Stimulated activated CD4-positive, alpha-beta T cell treated with anti-CD3 and anti-CD28 coated beads, Interleukin-1b, Interleukin-23, amount 100 ng/mL, for 1 hour (primary cell): ENCODE data around the gene OR56A1.
"Not testable (repeated sequence)": the region's sequence is repeated elsewhere in the genome, so short reads cannot be mapped to it uniquely, and the experiment has no call there.

Experiments
- DNase-seq, 2 donors: peaks; one replicate each; pipeline ENCODE4 v3.0.0-alpha.2; 2020; ENCODE audit warnings: low read depth in 2 of 2

OR56A1 gene, protein sequence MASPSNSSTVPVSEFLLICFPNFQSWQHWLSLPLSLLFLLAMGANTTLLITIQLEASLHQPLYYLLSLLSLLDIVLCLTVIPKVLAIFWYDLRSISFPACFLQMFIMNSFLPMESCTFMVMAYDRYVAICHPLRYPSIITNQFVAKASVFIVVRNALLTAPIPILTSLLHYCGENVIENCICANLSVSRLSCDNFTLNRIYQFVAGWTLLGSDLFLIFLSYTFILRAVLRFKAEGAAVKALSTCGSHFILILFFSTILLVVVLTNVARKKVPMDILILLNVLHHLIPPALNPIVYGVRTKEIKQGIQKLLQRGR

DNA sequence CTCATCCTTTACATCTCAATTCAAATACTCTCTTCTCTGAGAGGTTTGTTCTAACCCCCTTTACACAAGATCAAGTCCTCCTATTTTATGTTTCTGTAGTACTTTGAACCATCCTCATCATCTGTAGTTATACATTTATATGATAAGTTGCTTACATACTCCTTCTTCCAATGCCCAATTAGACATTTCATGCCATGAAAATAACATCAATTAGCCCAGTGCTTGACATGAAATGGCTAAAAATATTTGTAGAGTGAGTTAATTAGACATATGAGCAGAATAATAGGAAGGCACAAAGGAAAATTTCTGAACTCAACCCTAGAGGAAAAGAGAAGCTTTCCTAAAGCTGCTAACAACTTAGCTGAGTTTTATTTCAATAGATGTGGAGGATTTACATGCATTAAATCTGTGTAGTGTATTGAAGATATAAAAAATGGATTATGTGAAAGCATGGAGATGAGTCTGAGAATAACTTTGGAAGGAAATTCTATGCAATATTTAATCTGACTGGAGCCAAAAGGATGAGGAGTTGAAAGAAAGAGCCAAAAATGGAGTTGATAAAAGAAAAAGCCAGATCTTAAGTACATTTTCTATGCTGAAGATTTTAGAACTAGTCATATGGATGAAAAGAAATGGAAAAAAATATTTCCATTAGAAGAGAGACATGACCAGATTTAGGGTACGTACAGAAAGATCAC is at the start of gene OR56A1:
Gene OR56A1, minus strand, starts transcription at position 51 of the 698 bp plus-strand sequence. CDS start 3,066 bp downstream, outside the sequence.
- no peak for DNase-seq

GRCh38 chr11:6079463-6079862 is 48.9 kb upstream of the OR56A1 start:
- no peak for DNase-seq

GRCh38 chr11:6077723-6078122 is 47.2 kb upstream of the OR56A1 start:
- no peak for DNase-seq

DNA sequence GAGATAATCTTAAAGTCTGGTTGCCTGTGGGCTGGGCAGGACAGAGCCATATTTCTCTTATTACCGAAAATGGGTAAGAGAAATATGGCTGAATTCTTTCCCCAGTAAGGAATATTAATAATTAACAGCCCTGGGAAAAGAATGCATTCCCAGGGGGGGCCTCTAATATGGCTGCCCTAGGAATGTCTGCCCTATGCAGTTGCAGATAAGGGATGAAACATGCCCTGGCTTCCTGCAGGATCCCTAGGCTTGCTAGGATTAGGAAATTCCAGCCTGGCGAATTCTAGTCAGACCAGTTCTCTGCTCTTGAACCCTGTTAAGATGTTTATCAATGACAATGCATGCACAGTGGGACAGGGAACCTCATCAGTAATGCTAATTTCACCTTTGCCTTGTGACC is 45.9 kb upstream of the OR56A1 start:
- DNase-seq, result not testable (repeated sequence)

DNA sequence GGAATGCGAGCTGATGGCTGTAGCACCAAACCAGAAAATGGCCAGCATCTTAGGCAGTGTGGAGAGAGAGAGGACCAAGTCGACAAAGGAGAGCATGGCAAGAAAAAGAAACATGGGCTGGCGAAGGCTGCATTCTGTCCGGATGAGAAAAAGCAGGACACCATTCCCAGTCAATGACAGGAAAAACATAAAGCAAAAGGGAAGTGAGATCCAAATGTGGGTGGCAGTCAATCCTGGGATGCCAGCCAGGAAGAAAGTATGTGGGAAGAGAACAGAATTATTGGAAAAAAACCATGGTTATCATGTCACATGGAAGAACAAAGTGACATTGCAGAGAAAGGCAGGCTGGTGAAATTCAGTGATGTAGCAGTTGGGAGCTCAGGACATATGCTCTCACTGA is 36.9 kb upstream of the OR56A1 start:
- DNase-seq, result no peak

DNA sequence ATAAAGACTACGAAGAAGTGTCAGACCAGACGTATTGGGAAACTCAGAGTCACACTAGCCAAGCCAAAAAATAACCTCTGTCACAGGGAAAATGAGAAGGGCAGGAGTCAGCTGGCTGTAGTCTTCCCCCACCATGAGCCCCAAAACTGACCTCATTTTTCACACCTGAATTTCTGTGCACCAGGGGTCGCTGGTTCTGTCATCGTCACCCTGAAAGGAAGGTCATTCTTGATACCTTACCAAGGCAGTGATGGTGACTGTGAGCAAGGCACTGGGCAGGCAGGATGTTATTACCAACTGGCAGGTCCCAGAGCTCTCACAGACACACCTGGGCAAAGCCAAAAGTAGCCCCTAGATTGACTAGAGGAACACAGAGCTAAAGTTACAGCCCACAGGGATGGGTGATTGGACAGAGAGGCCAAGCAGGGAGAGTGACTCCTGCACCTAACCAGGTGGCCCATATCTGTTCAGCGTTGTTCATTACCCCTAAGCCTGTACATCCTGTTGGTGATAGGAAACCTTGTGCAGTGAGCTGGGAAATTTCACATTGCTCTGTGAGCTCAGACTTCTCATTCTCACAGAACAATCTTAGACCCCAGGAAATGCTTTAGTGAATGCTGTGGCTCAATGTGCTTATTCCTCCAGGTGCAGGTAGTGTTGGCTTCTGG is 32.3 kb upstream of the OR56A1 start:
- DNase-seq, result no peak

- DNase-seq, result no peak
Measured at GRCh38 chr11:6061475-6061874, 30.9 kb upstream of the OR56A1 start.

DNA sequence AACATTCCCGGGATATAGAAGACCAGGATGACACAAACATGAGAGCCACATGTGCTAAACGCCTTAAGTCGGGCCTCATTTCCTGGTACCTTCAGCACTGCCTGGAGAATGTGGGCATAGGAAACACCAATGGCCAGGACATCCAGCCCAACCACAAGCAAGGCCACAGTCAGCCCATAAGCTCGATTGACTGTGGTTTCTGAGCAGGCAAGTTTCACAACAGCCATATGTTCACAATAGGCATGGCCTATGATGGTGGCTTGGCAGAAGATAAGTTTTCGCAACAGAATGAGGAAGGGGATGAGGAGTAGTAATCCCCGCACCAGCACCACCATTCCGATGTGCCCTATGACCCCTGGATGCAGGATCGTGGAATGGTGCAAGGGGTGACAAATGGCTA is 26.9 kb upstream of the OR56A1 start:
- no peak for DNase-seq

GRCh38 chr11:6055569-6055968 is 25.0 kb upstream of the OR56A1 start:
- DNase-seq, result no peak

GRCh38 chr11:6052374-6052773 is 21.8 kb upstream of the OR56A1 start:
- no peak for DNase-seq

- no peak for DNase-seq
Measured at GRCh38 chr11:6040874-6041273, 10.3 kb upstream of the OR56A1 start.

DNA sequence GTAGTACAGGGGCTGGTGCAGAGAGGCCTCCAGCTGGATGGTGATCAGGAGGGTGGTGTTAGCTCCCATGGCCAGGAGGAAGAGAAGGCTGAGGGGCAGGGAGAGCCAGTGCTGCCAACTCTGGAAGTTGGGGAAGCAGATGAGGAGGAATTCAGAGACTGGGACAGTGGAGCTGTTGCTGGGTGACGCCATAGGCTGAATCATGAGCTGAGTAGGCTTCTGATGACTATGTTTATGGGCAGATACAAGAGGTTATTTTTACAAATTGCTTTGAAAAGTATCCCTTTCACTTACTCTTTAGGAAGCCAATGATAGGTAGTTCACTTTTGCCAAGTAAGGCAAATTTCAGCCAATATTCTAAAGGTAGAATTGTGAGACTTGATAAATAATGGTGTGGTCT is 3.1 kb downstream of the OR56A1 start:
- DNase-seq, result no peak

- no peak for DNase-seq
Measured at GRCh38 chr11:6025056-6025455, 5.5 kb downstream of the OR56A1 start.

DNA sequence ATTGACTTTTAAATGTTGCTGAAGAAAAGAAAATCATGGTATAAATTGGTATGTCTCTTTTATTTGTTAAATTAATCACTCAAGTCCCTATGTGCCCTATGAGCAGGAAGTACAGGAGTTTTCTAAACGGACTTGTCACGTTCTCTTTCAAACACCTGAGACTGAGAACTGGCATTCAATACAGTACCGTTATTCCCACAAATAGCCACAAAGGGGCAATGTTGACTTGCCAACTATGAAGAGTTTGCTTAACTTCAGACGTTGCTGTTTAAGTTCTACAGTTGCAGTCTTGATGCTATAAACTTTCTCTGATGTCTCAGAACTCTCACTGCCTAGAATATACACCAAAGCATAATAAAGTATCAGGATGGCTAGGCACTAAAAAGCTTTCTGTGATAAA is 7.6 kb downstream of the OR56A1 start:
- no peak for DNase-seq

GRCh38 chr11:6013042-6013441 is 17.5 kb downstream of the OR56A1 start:
- no peak for DNase-seq

DNA sequence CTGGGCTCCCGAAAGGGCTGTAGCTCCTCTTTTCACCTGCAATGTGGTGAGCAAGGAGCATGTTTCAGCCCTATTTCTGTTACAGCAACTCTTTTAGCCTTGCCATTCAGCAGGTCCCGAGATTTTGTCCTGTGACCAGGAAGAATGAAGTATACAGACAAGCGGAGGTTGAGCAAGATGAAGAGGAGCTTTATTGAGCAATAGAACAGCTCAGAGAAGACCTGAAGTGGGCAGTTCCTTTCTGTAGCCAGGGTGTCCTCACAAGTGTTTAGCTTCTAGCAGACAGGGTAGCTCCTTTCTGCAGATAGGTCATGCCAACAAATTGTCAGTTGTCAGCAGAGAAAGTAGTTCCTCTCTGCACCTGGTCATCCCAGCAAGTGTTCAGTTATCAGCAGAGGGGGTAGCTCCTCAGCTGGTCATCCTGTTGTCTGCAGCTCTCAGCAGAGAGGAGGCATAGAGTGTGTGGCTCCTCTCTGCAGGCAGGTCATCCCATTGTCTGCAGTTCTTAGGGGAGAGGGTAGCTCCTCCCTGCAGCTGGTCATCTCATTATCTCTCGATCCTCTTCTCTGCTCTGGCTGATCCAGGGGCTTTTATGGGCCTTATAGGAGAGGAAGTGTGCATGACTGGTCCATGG is 18.4 kb downstream of the OR56A1 start:
- DNase-seq, result no peak

DNA sequence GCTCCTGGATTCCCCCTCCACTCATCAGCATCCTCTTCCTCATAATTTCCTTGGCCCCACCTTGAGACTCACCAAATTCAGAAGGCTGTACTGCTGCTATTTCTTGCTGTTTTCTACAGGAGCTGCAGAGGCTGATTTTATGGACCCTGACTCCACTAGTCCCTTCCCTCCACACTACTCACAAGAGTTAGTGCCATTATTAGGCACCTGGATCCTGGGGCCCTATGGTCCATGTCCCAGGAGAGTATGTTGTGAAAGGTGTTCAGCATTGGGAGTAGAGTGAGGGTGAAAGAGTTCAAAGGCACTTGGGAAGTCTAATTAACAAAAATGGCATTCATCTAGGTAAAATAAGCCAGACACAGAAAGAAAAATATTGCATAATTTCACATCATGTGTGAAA is 23.7 kb downstream of the OR56A1 start, which contains the start of gene OR56A4:
Gene OR56A4, minus strand, starts transcription at position 101 of the 400 bp plus-strand sequence. CDS start 3,954 bp downstream, outside the sequence.
- no peak for DNase-seq

DNA sequence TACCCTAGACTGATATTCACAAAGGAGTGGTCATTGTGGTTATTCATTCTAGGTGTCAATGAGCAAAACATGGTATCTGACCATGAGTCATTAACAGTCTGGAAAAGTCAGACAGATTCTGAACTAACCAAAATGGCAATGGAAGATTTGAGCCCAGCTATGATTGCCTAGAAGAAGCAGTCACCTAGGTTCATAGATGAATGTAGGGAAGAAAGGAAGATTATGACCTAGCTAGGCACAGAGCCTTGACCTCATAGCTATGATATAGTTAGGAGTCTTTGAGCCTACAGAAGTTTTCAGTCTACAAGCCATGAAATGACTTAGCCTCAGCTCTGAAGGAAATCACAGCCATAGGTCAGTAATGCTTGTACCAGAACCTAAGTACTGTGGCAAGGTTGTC is 24.2 kb downstream of the OR56A1 start:
- DNase-seq, result no peak

DNA sequence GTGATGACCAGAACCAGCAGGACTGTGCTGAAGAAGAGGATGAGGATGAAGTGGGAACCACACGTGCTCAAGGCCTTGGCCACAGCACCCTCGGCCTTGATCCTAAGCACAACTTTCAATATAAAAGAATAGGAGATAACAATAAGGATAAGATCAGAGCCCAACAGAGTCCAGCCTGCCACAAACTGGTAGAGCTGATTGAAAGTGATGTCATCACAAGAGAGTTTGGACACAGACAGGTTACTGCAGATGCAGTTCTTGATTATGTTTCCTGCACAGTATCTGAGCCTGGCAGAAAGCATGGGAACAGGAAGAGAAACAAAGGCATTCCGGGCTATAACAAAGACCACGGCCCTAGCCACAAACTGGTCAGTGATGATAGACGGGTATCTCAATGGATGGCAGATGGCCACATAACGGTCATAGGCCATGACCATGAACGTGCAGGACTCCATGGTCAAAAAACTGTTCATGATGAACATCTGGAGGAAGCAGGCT is 28.3 kb downstream of the OR56A1 start:
- no peak for DNase-seq

DNA sequence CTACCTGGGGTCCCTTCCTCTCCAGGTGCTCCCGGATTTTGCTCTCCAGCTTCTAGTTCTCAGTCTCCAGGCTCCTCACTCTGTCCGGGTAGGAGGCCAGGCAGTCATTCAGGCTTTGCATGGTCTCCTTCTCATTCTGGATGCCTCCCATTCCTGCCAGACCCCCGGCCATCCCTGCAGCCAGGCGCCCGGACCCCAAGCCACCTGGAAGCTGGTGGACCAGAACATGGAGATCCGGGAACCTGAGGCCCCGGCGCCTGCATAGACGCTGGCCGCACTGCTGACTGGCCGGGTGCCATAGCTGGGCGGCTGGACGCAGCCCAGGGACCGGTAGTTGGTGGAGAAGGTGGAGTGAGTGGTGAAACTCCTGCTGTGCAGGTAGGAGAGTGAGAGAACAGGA is 35.8 kb downstream of the OR56A1 start:
- DNase-seq, result no peak

DNA sequence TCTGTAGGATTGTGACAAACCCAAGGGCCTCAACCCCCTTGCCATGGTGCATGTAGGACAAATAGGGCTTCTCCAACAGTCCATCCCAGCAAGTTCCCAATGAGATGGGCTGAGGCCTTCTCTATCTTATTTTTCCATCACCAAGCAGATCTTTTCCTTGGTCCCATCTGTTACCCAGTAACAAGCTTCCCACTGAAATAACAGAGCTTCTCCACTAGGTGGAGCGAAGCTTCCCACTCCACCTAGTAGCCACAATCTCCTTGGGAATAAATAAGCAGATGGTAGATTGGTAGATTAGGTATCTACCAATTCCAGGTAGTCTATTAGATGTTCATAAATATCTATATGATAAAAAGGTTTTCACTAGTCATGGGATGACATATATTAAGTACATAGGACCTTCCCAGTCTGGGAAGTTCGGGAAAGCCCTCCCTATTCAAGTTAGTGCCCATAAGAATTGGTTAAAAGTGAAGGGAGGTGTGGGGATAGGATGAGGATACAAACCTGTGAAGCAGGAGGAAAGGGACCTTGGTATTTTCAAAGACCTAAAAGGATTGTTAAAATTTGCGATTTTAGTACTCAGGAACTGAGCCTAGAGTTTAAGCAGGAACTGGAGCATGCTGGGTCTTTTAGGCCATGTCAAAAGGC is 37.8 kb downstream of the OR56A1 start:
- no peak for DNase-seq

- DNase-seq, result no peak
Measured at GRCh38 chr11:5992150-5992549, 38.4 kb downstream of the OR56A1 start.
